ENCODE results near the gene ABHD5.
"Not testable (repeated sequence)": the region's sequence is repeated elsewhere in the genome, so short reads cannot be mapped to it uniquely, and the experiment has no call there.

Gene ABHD5

DNA sequence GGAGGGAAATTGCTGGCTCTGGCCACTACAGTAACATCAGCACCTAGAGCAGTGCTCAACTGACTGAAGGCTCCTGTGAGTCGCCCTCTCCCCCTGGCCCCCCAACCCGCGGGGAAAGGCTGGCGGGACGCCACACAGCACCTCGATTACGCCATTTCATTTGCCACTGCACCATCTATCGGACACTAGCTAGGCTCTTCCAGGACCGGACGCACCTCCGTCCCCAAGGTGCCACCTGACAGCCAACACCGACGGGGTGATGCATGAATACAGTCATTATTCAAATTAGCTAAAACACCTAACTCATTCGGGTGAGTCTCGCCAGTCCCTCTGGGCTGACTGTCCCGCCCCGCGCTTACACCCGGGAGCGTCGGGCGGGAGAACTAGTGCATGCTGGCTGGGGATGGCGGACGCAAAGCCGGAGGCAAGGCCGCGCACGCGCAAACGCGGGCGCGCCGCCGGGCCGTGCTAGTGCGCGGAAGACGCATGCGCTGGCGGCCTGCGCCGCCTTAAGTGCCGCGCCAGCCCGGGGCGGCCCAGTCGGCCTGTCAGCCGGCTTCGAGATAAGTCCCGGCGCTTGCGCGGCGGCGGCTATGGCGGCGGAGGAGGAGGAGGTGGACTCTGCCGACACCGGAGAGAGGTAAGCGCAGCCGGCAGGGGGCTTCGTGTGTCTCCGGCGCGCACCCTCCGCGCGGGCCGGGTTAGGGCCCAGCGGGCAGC, at the start of gene ABHD5:
Gene ABHD5, plus strand, starts transcription at position 539 of the 720 bp plus-strand sequence. Its CDS starts 55 bp downstream, at position 594.
- peak; percentile 95 for DNase-seq
- in situ Hi-C loops (cut with MboI; ENCODE audit: low pct_unique_long_range_greater_than_20kb, low sequenced_read_pairs) = no loop called here

DNA sequence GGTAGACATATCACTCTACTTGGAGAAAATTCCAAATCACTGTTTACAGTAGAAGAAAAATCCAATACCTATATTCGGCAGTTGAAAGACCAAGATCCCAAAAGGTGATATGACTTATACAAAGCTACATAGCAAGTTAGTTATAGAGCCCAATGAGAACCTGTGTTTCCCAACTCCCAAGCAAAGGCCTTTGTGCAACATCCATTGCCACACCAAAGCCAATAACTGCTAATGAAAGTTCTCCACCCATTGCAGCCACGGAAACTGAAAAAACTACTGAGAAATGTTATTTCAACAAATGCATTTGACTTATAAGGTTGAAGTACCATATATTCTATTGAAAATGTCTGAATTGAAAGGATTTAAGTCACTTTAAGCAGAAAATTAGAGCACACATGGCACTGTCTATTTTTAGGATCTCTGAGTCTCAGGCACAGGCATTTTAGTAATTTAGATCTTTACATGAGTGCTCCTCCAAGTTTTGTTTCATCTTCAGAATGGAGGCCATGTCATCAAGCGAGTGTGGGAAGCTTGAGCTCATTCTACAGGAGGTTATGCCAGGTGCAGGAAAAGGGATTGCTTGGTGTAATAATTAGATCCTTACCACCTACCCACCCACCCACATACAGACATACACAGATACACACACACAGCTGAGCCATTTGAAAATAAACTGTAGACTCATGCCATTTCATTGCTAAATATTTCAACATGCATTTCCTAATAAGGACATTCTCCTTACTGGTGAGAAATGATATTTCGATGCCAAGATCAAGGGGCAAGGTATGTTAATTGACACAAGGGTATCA, 49.2 kb upstream of the ABHD5 start:
- in situ Hi-C loops (cut with MboI; ENCODE audit: low pct_unique_long_range_greater_than_20kb, low sequenced_read_pairs) = no loop called here
- no peak for DNase-seq

DNA sequence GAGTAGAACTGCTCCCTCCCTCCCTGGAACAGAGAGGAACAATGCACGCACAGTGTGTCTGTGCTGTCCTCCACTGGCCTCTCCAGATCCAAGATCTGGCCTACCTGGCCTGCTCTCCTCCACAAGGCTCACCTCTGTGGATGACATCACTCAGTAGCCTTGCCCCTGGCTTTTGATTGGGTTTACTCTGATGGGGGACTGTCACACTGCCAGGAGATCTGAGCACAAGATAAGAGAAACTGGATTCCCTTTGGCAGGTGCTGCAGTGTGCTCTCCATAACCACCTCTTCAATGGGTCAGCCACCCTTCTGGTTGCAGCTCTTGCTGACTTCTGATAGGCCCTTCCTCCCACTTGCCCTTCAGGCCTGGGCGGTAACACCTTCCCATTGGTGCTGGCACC, 46.3 kb upstream of the ABHD5 start:
- no peak for DNase-seq
- in situ Hi-C loops (cut with MboI; ENCODE audit: low pct_unique_long_range_greater_than_20kb, low sequenced_read_pairs) = no loop called here

DNA sequence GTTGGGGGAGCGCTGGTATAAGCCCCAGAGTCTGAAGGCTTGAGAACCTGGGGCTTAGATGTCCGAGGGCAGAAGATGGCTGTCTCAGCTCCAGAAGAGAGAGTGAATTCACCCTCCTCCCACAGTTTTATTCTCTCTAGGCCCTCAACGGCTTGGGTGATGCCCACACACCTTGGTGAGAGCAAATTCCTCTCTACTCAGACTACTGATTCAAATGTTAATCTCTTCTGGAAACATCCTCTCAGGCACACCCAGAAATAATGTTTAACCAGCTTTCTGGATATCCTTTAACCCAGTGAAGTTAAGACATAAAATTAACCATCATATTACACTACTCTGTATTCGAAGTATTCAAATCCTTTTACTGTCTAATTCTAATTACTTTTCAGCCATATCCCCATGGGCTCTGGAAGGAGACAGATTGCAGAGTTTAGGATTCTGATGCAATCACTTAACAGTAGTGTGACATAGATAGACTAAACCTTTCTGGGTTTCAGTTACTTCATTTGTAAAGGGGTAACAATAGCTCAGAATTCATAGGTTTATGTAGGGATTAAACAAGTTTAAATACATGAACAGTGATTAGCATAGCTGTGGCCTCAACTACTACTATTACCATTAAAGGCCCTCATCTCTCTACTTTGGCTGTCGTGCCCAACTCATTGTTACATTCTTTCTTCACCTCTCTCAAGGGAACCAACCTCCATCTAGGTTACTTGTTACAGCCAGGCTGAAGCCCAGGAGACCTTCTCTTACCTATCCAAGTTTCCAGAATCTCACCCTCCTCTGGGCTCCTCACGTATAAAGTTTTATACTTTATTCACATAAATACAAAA, 43.2 kb upstream of the ABHD5 start:
- DNase-seq = no peak
- in situ Hi-C loops (cut with MboI; ENCODE audit: low pct_unique_long_range_greater_than_20kb, low sequenced_read_pairs) = no loop called here

DNA sequence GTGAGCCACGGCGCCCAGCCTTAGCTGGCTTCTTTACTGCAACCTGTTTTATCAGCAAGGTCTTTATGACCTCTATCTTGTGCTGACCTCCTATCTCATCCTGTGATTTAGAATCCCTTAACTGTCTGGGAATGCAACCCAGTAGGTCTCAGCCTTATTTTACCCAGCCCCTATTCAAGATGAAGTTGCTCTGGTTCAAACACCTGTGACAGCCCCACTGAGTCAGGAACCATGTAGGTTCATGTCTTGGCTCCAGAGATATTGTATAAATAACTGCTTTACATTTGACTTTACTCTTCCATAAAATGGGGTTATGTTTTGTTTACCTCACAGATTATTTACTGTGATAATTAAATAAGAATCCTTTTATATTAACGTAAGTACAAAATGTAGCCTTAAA, 41.8 kb upstream of the ABHD5 start:
- in situ Hi-C loops (cut with MboI; ENCODE audit: low pct_unique_long_range_greater_than_20kb, low sequenced_read_pairs) = no loop called here
- no peak for DNase-seq

DNA sequence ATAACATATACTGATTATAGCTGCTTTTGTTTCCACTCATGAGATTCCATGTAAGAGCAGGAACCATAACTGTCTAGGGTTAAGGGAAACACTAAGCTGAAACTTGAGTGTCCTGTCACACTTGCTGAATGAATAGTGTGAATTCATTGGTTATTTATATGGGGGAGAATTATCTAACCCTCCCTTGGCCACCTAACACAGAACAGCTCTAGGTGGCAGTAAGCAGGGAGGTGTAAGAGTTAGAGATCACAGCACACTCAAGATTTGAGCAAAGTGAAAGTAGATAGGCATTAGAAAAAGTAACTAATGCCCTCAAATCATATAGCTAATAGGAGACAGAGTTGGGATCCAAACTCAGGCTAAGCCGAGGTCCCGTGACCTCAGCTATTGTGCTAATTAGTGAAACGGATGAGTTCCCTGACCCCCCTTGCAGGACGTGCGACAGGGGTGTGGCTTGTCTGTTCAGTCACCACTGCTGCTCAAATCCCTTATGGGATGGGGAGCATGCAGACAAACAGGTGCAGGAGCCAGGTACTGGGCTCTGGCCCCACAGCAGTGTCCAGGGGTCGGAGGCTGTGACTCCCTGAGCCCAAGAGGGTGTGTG, 41.3 kb upstream of the ABHD5 start:
- in situ Hi-C loops (cut with MboI; ENCODE audit: low pct_unique_long_range_greater_than_20kb, low sequenced_read_pairs) = no loop called here
- no peak for DNase-seq

DNA sequence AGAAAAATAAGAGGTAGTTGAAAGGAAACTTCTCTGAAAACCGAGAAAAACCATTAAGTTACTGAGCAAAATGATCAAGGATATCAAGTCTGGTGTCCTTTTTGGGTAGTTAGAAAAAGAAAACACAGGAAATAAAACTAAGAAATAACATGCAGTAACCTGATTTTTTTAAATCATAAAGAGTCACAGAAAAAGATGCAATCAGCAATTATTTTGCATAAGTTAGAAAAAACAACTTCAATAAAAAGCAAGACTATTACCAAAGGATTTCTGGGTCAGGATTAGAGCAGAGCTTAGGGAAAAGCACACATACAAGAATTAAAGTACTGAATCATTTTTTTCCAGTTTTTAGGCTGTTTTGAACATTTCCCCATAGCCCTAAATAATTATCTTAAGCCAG, 40.4 kb upstream of the ABHD5 start:
- in situ Hi-C loops (cut with MboI; ENCODE audit: low pct_unique_long_range_greater_than_20kb, low sequenced_read_pairs) = no loop called here
- DNase-seq = no peak

DNA sequence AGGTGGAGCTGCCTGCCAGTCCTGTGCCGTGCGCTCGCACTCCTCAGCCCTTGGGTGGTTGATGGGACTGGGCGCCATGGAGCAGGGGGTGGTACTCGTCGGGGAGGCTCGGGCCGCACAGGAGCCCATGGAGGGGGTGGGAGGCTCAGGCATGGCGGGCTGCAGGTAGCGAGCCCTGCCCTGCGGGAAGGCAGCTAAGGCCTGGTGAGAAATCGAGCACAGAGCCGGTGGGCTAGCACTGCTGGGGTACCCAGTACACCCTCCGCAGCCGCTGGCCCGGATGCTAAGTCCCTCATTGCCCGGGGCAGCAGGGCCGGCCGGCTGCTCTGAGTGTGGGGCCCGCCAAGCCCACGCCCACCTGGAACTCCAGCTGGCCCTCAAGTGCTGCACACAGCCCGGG, 34.3 kb upstream of the ABHD5 start:
- in situ Hi-C loops (cut with MboI; ENCODE audit: low pct_unique_long_range_greater_than_20kb, low sequenced_read_pairs); DNase-seq: not testable (repeated sequence)

DNA sequence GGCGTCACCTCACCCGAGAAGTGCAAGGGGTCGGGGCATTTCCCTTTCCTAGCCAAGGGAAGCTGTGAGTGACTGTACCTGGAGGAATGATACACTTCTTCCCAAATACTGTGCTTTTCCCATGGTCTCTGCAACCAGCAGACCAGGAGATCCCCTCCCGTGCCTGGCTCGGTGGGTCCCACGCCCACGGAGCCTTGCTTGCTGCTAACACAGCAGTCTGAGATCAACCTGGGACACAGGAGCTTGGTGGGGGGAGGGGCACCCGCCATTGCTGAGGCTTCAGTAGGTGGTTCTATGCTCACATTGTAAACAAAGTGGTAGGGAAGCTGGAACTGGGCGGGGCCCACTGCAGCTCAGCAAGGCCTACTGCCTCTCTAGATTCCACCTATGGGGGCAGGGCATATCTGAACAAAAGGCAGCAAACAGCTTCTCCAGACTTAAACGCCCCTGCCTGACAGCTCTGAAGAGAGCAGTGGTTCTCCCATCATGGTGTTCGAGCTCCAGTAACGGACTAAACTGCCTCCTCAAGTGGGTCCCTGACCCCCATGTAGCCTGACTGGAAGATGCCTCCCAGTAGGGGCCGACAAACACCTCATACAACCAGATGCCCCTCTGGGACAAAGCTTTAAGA, 31.4 kb upstream of the ABHD5 start:
- in situ Hi-C loops (cut with MboI; ENCODE audit: low pct_unique_long_range_greater_than_20kb, low sequenced_read_pairs) = no loop called here
- no peak for DNase-seq

DNA sequence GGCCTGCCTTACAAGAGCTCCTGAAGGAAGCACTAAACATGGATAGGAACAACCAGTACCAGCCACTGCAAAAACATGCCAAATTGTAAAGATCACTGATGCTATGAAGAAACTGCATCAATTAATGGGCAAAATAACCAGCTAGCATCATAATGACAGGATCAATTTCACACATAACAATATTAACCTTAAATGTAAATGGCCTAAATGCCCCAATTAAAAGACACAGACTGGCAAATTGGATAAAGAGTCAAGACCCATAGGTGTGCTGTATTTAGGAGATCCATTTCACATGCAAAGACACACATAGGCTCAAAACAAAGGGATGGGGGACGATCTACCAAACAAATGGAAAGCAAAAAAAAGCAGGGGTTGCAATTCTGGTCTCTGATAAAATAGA, 29.4 kb upstream of the ABHD5 start:
- in situ Hi-C loops (cut with MboI; ENCODE audit: low pct_unique_long_range_greater_than_20kb, low sequenced_read_pairs); DNase-seq: not testable (repeated sequence)

DNA sequence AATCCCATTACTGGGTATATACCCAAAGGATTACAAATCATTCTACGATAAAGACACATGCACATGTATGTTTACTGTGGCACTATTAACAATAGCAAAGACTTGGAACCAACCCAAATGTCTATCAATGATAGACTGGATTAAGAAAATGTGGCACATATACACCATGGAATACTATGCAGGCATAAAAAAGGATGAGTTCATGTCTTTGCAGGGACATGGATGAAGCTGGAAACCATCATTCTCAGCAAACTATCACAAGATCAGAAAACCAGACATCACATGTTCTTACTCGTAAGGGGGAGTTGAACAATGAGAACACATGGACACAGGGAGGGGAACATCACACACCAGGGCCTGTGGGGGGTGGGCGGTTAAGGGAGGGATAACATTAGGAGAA, 25.7 kb upstream of the ABHD5 start:
- in situ Hi-C loops (cut with MboI; ENCODE audit: low pct_unique_long_range_greater_than_20kb, low sequenced_read_pairs); DNase-seq: not testable (repeated sequence)

DNA sequence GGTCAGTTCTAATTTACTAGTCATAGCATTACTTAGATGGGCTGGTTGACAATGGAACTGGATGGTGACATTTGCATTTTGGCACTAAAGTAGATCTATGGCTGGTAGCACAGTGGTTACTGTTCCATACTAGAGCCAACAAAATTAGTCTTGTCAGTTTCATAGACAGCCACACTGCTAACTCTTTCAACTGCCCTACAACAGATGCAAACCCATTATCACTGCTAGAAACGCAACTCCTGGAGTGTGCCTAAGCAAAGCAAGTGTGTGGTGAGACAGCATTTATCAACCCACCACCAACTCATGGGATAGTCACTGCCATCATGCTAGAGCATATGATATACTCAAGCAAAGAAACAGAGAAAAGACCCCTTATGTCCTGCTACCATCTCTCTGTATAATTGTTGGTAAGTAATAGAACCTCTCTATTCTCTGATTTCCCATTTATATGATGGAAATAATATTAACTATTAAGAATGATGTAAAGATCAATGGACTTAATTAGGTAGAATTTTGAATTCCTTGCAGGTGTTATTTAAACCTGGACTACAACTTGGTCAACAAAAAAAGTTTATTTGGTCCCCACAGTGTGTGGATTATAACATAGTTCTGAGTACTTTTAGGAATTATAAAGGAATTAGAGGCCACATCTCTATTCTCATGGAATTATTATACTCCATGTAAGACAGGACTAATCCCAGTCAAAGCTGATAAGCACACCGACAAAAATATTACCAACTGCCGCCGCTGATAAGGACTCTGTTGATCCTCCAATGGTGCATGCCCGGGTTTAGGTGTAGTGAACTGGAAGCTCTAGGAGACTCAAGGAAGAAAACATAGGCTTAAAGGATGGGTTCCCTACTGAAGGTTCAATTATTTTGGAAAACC, 19.9 kb upstream of the ABHD5 start:
- in situ Hi-C loops (cut with MboI; ENCODE audit: low pct_unique_long_range_greater_than_20kb, low sequenced_read_pairs) = no loop called here
- DNase-seq = no peak

DNA sequence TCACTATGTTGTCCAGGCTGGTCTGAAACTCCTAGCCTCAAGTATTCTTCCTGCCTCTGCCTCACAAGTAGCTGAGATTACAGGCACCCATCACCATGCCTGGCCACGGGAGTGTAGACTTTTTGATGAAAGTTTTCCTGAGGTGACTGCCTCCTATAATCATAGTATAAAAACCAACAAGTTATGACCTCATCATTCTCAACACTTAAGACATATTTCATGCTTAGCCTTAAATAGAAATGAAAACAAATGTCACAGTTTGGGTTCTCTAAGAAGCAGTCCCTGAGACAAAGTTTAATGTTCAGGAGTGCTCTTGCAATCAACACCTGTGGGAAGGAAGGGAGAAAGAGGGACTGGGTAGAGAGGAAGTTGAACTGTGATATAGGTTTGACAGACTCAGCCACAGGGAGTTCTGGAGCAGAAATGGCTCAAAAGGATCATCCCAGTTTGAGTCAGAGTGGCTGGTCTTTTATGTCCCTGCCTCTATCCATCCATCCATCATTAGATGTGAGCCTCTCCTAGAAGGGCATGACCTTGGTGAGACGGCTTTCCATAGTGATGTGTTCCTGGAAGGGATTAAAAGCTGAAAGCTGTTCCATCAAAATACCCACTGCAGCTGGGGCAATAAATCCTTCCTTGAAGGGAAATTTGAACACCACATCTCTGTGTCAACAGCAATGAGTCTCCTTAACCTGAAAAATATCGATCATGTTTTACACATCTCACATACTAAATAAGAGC, 16.2 kb upstream of the ABHD5 start:
- no peak for DNase-seq
- in situ Hi-C loops (cut with MboI; ENCODE audit: low pct_unique_long_range_greater_than_20kb, low sequenced_read_pairs) = no loop called here

DNA sequence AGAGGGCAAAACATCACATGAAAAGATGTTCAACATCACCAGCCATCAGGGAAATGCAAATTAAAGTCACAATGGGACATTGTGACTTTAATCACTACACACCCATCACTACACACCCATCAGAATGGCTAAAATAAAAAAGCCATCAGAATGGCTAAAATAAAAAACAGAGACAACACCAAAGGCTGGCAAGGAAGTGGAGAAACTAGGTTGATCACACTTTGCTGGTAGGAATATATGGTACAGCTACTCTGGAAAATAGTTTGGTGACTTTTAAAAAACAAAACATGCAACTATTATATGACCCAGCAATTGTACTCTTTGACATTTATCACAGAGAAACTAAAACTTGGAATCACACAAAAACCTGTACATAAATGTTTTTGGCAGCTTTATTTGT, 15.1 kb upstream of the ABHD5 start:
- DNase-seq = no peak
- in situ Hi-C loops (cut with MboI; ENCODE audit: low pct_unique_long_range_greater_than_20kb, low sequenced_read_pairs) = no loop called here

DNA sequence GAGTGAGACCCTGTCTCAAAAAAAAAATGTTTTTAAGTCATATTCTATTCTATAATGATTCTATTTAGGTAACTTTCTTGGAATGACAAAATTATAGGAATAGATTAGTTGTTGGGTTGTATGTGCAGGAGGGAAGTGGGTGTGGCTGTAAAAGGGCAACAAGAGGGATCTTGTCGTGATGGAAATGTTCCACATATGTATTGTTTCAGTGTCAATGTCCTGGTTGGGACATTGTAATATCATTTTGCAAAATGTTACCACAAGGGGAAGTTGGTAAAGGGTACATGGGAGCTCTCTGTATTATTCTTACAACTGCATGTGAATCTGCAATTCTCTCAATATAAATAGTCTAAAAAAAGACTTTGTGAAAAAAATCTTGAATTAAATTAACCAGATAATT, 14.3 kb upstream of the ABHD5 start:
- in situ Hi-C loops (cut with MboI; ENCODE audit: low pct_unique_long_range_greater_than_20kb, low sequenced_read_pairs) = no loop called here
- no peak for DNase-seq

DNA sequence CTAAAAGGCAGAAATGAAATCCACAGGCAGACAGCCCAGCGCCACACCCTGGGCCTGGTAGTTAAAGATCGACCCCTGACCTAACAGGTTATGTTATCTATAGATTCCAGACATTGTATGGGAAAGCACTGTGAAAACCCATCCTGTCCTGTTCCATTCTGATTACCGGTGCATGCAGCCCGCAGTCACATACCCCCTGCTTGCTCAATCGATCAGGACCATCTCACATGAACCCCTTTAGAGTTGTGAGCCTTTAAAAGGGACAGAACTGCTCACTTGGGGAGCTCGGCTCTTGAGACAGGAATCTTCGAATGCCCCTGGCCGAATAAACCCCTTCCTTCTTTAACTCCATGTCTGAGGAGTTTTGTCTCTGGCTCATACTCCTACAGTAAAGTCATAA, 12.4 kb upstream of the ABHD5 start:
- in situ Hi-C loops (cut with MboI; ENCODE audit: low pct_unique_long_range_greater_than_20kb, low sequenced_read_pairs); DNase-seq: not testable (repeated sequence)

DNA sequence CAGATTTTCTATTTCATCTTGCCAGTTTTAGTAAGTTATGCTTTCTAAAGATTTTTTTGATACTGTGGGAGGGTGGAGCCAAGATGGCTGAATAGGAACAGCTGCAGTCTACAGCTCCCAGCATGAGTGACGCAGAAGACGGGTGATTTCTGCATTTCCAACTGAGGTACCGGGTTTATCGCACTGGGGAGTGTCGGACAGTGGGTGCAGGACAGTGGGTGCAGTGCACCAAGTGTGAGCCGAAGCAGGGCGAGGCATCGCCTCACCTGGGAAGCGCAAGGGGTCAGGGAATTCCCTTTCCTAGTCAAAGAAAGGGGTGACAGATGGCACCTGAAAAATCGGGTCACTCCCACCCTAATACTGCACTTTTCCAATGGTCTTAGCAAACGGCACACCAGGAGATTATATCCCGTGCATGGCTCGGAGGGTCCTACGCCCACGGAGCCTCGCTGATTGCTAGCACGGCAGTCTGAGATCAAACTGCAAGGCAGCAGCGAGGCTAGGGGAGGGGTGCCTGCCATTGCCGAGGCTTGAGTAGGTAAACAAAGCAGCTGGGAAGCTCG, 11.8 kb upstream of the ABHD5 start:
- DNase-seq; in situ Hi-C loops (cut with MboI; ENCODE audit: low pct_unique_long_range_greater_than_20kb, low sequenced_read_pairs): not testable (repeated sequence)

Data from KBM-7 (cell line).